GM10847 (cell line): Measurements from ENCODE around the gene EMC8.

Experiments used
- POLR2A ChIP-seq: IDR thresholded peaks from 2 replicates; pipeline ENCODE4 v1.6.1; 2011; ENCODE audit not compliant: insufficient read length; ENCODE audit errors: extremely low read depth

The EMC8 gene

GRCh38 chr16:85778873-85779272, 20.5 kb downstream of the EMC8 start:
- TF ChIP-seq POLR2A, result no peak

DNA sequence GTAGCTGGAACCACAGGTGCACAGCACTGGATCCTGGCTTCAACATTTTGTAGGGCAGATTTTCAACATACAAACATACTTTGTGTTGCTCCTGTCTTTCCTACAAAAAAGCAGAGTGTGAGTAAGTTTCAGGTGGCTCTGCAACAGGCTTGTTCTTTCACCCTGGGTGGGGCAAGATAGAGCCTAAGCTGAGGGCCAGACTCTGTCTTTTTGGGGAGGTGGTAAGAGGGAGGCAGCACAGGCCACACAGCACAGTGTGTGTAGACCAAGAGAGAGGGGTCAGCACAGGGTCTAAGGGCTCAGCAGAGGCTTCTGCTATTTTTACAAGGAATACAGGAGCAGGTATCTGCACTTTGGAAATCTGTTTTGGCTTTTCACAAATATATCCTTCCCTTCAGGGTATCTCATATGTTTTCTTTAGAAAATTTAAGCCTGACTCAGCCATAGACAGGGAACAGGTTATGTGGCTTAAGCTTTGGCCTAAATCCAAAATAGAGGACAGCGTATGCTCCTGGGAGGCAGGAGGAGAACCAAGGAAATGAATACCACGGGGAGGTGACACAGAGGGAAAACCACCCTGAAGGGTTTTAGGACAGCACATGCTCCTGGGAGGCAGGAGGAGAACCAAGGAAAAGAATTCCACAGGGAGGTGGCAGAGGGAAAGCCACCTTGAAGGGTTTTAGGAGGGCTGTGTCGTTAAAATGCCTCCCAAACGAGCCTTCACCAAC, 21.6 kb downstream of the EMC8 start:
- no peak for TF ChIP-seq POLR2A

DNA sequence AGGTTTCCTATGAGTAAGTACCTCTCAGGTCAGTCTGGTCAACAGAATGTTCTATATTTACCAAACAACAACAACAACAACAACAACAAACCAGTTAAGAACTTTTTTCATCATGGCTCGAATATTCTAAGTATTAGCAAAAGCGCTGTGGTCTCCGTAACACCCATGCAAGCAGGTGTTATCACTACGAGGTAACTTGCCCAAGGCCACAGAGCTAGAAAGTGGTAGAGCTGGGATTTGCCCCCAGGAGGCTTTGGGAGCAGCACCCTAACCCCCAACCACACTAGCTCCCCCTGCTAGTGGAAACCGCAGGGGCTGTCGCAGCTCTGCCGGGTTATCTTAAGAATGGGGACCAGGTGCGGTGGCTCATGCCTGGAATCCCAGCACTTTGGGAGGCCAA, 24.5 kb downstream of the EMC8 start:
- no peak for TF ChIP-seq POLR2A

- TF ChIP-seq POLR2A, result no peak
These were observed 25.2 kb downstream of the EMC8 start for GRCh38 chr16:85774136-85774535.

- TF ChIP-seq POLR2A, result no peak
These were observed 26.3 kb downstream of the EMC8 start for GRCh38 chr16:85773044-85773443.

DNA sequence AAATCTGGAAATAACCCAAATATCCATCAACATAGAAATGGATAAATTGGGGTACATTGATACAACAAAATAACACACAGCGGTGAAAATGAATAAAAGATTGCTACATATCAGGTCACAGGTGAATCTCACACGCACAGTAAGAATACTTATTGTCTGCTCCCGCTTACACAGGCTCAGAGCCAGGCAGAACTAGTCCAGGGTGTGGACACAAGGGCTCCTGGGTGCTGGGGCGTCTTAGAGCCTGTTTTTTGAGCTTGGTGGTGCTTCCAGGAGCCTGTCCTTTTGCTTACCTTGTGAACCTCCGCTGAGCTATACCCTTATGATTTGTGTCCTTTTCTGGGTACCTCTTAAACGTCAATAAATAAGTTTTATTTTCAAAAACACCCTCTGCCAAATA, 28.6 kb downstream of the EMC8 start:
- no peak for TF ChIP-seq POLR2A

DNA sequence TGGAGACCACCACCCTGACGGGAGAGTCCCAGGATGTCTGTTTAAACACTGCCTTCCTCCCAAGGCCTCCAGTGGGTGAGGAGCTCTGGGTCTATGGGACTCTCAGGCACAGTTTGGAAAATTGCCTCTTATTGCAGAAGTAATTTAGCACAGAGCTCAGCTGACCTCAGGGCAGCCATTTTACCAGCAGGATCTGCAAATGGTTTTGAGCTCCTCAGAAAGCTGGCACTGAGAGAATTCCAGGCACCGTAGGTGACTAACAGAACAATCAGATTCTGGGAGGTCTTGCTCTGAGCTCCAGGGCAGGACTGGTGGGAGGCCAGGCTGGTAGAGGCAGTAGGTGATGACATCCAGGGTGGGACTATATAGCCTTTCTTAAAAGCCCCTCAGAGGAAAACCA, 31.1 kb downstream of the EMC8 start:
- no peak for TF ChIP-seq POLR2A

DNA sequence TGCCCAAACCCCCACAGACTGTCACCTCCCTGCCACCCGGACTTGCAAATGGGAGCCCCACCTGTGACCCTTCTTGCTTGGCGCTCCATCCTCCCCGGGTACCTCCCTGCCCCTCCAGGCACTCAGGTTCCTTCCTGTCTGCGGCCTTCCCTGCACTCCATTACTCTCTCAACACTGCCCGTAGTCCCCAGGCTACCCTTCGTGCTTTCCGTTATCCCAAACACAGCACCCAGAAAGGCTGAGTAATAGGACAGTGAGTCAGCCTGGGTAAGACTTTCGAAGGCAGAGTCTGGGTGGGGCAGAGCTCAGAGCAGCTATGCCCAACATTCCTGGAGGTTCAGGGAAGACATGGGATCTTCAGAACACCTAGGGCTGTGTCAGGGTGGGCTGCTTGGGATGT, 31.8 kb downstream of the EMC8 start:
- no peak for TF ChIP-seq POLR2A

GRCh38 chr16:85765767-85766166, 33.6 kb downstream of the EMC8 start:
- no peak for TF ChIP-seq POLR2A

DNA sequence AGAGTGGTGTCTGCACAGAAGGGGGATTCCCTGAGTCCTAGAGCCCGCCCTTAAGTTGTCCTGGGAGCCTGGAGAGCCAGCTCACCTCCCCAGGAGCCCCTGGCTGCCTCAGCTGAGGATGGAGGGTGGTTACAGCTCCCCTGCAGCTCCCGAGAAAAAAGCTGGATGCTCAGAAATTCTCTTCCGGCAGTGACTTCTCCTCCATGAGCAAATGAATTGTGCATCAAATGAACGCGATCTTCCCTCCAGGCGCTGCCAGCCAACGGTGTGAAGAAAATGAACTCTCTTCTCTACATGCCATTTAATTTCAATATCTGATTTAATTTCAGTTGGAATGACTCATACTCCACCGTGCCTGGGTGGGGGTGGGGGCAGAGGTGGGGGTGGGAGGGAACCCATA, 34.1 kb downstream of the EMC8 start:
- no peak for TF ChIP-seq POLR2A

DNA sequence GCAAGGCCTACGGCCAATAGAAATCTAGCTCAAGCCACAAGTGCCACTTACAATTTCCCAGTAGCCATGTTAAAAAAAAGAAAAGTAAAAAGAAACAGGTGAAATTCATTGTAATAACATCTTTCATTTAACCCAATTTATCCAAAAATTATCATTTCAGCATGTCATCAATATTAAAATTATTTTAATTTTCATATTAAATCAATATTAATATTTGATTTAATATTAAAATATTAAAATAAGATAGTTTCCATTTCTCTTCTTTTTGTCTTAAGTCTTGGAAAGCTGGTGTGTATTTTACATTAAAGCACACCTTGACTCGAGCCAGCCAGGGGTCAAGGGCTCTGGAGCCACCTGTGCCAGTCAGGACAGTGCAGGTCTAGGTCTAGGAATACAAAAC, 35.7 kb downstream of the EMC8 start:
- TF ChIP-seq POLR2A, result no peak

- no peak for TF ChIP-seq POLR2A
These were observed 36.4 kb downstream of the EMC8 start for GRCh38 chr16:85762970-85763369.

GRCh38 chr16:85761861-85762260, 37.5 kb downstream of the EMC8 start:
- no peak for TF ChIP-seq POLR2A

DNA sequence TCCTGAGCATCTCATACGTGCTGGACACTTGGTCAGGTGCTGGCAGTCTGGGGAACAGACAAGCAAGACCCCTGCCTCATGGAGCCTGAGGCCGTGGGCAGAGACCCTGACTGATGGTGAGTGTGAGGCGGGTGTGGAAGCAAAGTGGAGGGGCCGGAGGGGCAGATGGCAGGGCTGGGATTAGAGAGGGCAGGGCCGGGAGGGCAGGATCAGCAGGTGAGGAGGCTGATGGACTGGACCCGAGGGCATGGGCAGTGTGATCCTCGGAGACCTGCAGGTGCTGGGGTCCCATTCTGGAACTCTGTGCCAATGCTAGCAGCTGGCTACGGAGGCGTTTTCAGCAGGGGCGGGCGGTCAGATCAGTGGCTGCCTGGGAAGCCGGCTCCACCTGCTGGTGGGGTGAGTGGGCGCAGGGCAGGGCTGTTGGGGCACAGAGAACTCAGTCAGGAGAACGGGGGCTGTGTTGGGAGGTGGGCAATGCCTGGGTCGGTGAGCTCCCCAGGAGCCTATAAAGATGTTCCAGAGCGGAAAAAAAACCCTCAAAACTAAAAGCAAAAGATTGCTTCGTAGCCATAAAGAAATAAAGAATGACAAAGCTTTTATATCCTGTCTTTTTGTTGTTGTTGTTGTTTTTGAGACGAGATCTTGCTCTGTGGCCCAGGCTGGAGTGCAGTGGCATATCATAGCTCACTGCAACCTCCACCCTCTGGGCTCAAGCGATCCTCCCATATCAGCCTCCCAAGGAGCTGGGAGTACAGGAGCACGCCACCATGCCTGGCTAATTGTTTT, 39.5 kb downstream of the EMC8 start:
- TF ChIP-seq POLR2A, result no peak

DNA sequence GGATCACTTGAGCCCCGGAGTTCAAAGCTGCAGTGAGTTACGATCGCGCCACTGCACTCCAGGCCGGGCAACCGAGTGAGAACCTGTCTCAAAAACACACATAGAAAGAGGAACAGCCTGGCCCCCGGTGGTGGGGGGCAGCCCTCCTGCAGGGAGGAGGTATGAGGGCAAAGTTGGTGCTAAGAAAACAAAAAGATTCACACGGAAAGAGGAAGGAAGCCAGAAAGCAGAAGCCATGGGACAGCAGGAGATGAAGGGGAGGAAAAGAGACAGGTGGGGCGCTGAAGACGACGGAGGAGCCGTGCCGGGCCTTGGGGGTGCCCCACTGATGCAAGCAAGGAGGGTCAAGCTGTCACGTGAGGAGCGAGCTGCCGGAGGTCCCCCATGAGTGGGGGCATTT, 40.2 kb downstream of the EMC8 start:
- no peak for TF ChIP-seq POLR2A

DNA sequence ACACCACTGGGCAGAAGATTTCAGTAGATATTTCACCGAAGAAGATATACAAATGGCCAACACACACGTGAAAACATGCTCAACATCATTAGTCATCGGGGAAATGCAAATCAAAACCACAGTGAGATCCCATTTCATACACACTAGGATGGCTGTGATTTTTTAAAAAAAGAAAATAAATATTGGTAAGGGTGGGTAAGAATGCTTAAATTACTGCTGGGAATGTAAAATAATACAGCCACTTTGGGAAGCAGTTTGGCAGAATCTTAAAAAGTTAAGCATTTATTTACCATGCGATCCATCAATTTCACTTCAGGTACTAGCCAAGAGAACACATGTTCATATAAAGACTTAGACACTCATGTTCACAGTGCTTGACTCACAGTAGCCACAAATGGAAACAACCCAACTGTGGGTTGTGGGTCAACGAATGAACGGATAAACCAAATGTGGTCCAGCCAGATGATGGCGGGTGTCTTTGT, 42.0 kb downstream of the EMC8 start:
- no peak for TF ChIP-seq POLR2A
